Skeletal muscle tissue (tissue), 4 donors: ENCODE measurements around the gene PUM1. TPM values are rescaled to one million over a fixed set of nuclear protein-coding genes. Genes with fewer than 3 reads are reported as not detected.

Experiments used
- H3K27ac ChIP-seq: one replicate; pipeline ENCODE4 v1.7.0; 2013; ENCODE audit warnings: mild to moderate bottlenecking, low read depth, low read length, inconsistent platforms
- H3K27me3 ChIP-seq, 3 donors: one replicate each; pipeline ENCODE4 v1.7.0; 2013; ENCODE audit warnings: low read length in 3 of 3; ENCODE audit not compliant: control insufficient read depth in 3 of 3, insufficient read depth in 3 of 3
- H3K36me3 ChIP-seq, 3 donors: one replicate each; pipeline ENCODE4 v1.7.0; 2013; ENCODE audit warnings: low read length in 3 of 3; ENCODE audit not compliant: control insufficient read depth in 3 of 3, insufficient read depth in 3 of 3
- H3K4me1 ChIP-seq, 3 donors: one replicate each; pipeline ENCODE4 v1.7.0; 2013; ENCODE audit warnings: low read length in 3 of 3, mild to moderate bottlenecking in 3 of 3; ENCODE audit not compliant: control insufficient read depth in 3 of 3, insufficient read depth in 3 of 3
- H3K4me3 ChIP-seq, 3 donors: one replicate each; pipeline ENCODE4 v1.7.0; 2013; ENCODE audit warnings: low read length in 3 of 3
- H3K9ac ChIP-seq, 3 donors: one replicate each; pipeline ENCODE4 v1.7.0; 2013; ENCODE audit warnings: low read length in 3 of 3, mild to moderate bottlenecking in 3 of 3, moderate library complexity in 2 of 3, low read depth in 1 of 3
- H3K9me3 ChIP-seq, 3 donors: one replicate each; pipeline ENCODE4 v1.7.0; 2013; ENCODE audit warnings: low read length in 3 of 3; ENCODE audit not compliant: control insufficient read depth in 3 of 3
- total RNA-seq: library from RNA; depleted of rRNA; stranded (reverse); fragments of >200 nt; gene quantifications from one replicate; pipeline ENCODE4 v1.2.3, GENCODE V29; 2014
- donor health status: Osteomylitis.

Gene PUM1
- total RNA-seq, 1 donor from 2014 or later: 68.9 TPM

GRCh38 chr1:30912913-30913652, 152.4 kb downstream of the PUM1 start:
- Histone ChIP-seq H3K4me1 (peaks cover 0 to 9% (median 8%) of the 10 kb centered on the region in 3 donors), H3K27ac (peak overlapping the region; percentile 64), H3K27me3 (peaks cover 0 to 9% (median 7%) of the 10 kb centered on the region in 3 donors), H3K9me3 (no peaks in the 10 kb centered on the region), H3K4me3 (no peak overlapping the region), H3K9ac (no peak overlapping the region), H3K36me3 (no peaks in the 10 kb centered on the region)

- H3K4me1 ChIP-seq: peaks cover 6 to 16% (median 16%) of the 10 kb centered on the region in 3 donors
- no peak overlapping the region for H3K27ac ChIP-seq
- H3K36me3 ChIP-seq: no peaks in the 10 kb centered on the region
- peaks cover 5 to 15% (median 13%) of the 10 kb centered on the region in 3 donors for H3K27me3 ChIP-seq
- H3K4me3 ChIP-seq: no peak overlapping the region
- no peak overlapping the region for H3K9ac ChIP-seq
- H3K9me3 ChIP-seq: no peaks in the 10 kb centered on the region
Measured at GRCh38 chr1:30912224-30912623, 153.3 kb downstream of the PUM1 start.

- Histone ChIP-seq H3K4me1 (peaks cover 6 to 22% (median 18%) of the 10 kb centered on the region in 3 donors), H3K27ac (no peak overlapping the region), H3K27me3 (peaks cover 5 to 17% (median 15%) of the 10 kb centered on the region in 3 donors), H3K36me3 (no peaks in the 10 kb centered on the region), H3K9me3 (no peaks in the 10 kb centered on the region), H3K4me3 (no peak overlapping the region), H3K9ac (no peak overlapping the region)
Measured at GRCh38 chr1:30911059-30911954, 154.2 kb downstream of the PUM1 start.

GRCh38 chr1:30909365-30910068, 156.0 kb downstream of the PUM1 start:
- Histone ChIP-seq H3K27me3 (peaks cover 5 to 17% (median 15%) of the 10 kb centered on the region in 3 donors), H3K9ac (peak overlapping the region in 1 of 3 donors; percentile 60), H3K9me3 (no peaks in the 10 kb centered on the region), H3K27ac (no peak overlapping the region), H3K36me3 (no peaks in the 10 kb centered on the region), H3K4me1 (peaks cover 6 to 22% (median 20%) of the 10 kb centered on the region in 3 donors), H3K4me3 (peak overlapping the region; percentile 52 to 56 (median 52))

- H3K27ac ChIP-seq: no peak within 1 kb of the TSS
- H3K4me3 ChIP-seq: peak within 1 kb of the TSS; percentile 52 to 59 (median 56)
- peaks cover 6 to 22% (median 20%) of the 10 kb centered on the region in 3 donors for H3K4me1 ChIP-seq
- no peaks in the 10 kb centered on the region for H3K36me3 ChIP-seq
- H3K9ac ChIP-seq: peak within 1 kb of the TSS in 1 of 3 donors; percentile 60
- H3K27me3 ChIP-seq: peaks cover 5 to 17% (median 15%) of the 10 kb centered on the region in 3 donors
- no peaks in the 10 kb centered on the region for H3K9me3 ChIP-seq
Measured at GRCh38 chr1:30908696-30909364, 156.7 kb downstream of the PUM1 start, which contains the start of gene SDC3. SDC3 (minus strand) TSS chr1:30908758; CDS start chr1:30908586, 172 bp downstream.

- Histone ChIP-seq H3K9ac (no peak overlapping the region), H3K4me1 (peaks cover 6 to 22% (median 20%) of the 10 kb centered on the region in 3 donors), H3K27ac (no peak overlapping the region)
Measured at GRCh38 chr1:30908316-30908695, 157.2 kb downstream of the PUM1 start.

GRCh38 chr1:30907481-30908315, 157.8 kb downstream of the PUM1 start:
- Histone ChIP-seq H3K27ac (no peak overlapping the region), H3K27me3 (peaks cover 5 to 17% (median 15%) of the 10 kb centered on the region in 3 donors), H3K9ac (peak overlapping the region in 1 of 3 donors; percentile 45), H3K4me3 (peak overlapping the region; percentile 42 to 59 (median 56)), H3K9me3 (no peaks in the 10 kb centered on the region), H3K36me3 (no peaks in the 10 kb centered on the region), H3K4me1 (peaks cover 6 to 22% (median 20%) of the 10 kb centered on the region in 3 donors)

More at GRCh38 chr1:30908316-30908695, 157.2 kb downstream of the PUM1 start:
- Histone ChIP-seq H3K36me3 (no peaks in the 10 kb centered on the region), H3K27me3 (peaks cover 5 to 17% (median 15%) of the 10 kb centered on the region in 3 donors), H3K4me3 (no peak overlapping the region), H3K9me3 (no peaks in the 10 kb centered on the region)

- peak overlapping the region; percentile 35 to 59 (median 42) for H3K4me3 ChIP-seq
- peaks cover 6 to 27% (median 25%) of the 10 kb centered on the region in 3 donors for H3K4me1 ChIP-seq
- H3K27me3 ChIP-seq: peaks cover 5 to 17% (median 15%) of the 10 kb centered on the region in 3 donors
- no peaks in the 10 kb centered on the region for H3K9me3 ChIP-seq
- peak overlapping the region in 1 of 3 donors; percentile 45 for H3K9ac ChIP-seq
- no peaks in the 10 kb centered on the region for H3K36me3 ChIP-seq
- H3K27ac ChIP-seq: no peak overlapping the region
Measured at GRCh38 chr1:30906631-30907441, 158.7 kb downstream of the PUM1 start.
